K562 (cell line): ENCODE measurements around the gene HGS. TPM values are rescaled to one million over a fixed set of nuclear protein-coding genes. Genes with fewer than 3 reads are reported as not detected.

Source experiments
- CHCHD3 ChIP-seq: fragments of 250-450 bp; sonication (Bioruptor Pico); IDR thresholded peaks from 2 replicates; pipeline ENCODE4 v2.1.2; 2022; ENCODE audit warnings: mild to moderate bottlenecking
- CREBBP ChIP-seq: IDR thresholded peaks from one replicate; pipeline ENCODE4 v1.6.1; 2012; ENCODE audit warnings: low read depth, mild to moderate bottlenecking, control low read depth, inconsistent platforms, low read length
- FOXJ3 ChIP-seq: sonication (generic); formaldehyde crosslinking; IDR thresholded peaks from 2 replicates; pipeline ENCODE4 v1.4.0; 2020; ENCODE audit warnings: mild to moderate bottlenecking, missing genetic modification reagents
- KDM2B ChIP-seq: fragments of 250-450 bp; sonication (Bioruptor Pico); IDR thresholded peaks from 2 replicates; pipeline ENCODE4 v1.8.0; 2021; ENCODE audit warnings: mild to moderate bottlenecking, moderate library complexity
- LCOR ChIP-seq: sonication (generic); formaldehyde crosslinking; IDR thresholded peaks from 2 replicates; pipeline ENCODE4 v1.8.0; 2022; ENCODE audit warnings: mild to moderate bottlenecking, missing genetic modification reagents
- MAX ChIP-seq: sonication (generic); formaldehyde crosslinking; IDR thresholded peaks from 2 replicates; pipeline ENCODE4 v1.9.0; 2022; ENCODE audit warnings: mild to moderate bottlenecking, missing genetic modification reagents
- MNT ChIP-seq, 2 experiments: fragments of 450-650 bp; conservative IDR thresholded peaks; 2 replicates each; pipeline ENCODE4 v1.6.1; 2017; ENCODE audit warnings: mild to moderate bottlenecking in 2 of 2, moderate library complexity in 2 of 2
- NFIC ChIP-seq: fragments of 450-650 bp; IDR thresholded peaks from 2 replicates; pipeline ENCODE4 v1.6.1; 2017; ENCODE audit warnings: mild to moderate bottlenecking, inconsistent platforms
- NFRKB ChIP-seq: fragments of 450-650 bp; IDR thresholded peaks from 2 replicates; pipeline ENCODE4 v1.6.1; 2016; ENCODE audit warnings: low read depth
- PML ChIP-seq: IDR thresholded peaks from 2 replicates; pipeline ENCODE4 v1.6.1; 2012; ENCODE audit warnings: low read length, inconsistent platforms
- RAD51 ChIP-seq: fragments of 450-650 bp; IDR thresholded peaks from 2 replicates; pipeline ENCODE4 v1.7.1; 2016; ENCODE audit warnings: low read depth, mild to moderate bottlenecking, borderline replicate concordance
- SMAD1 ChIP-seq: fragments of 150-350 bp; IDR thresholded peaks from 2 replicates; pipeline ENCODE4 v1.6.1; 2014; ENCODE audit warnings: low read length, low read depth; ENCODE audit not compliant: partially characterized antibody
- SREBF2 ChIP-seq: sonication (generic); formaldehyde crosslinking; IDR thresholded peaks from 2 replicates; pipeline ENCODE4 v1.4.0; 2020; ENCODE audit warnings: mild to moderate bottlenecking, missing genetic modification reagents
- TEAD1 ChIP-seq, 2 experiments: fragments of 450-650 bp in 1 of 2; sonication (generic) in 1 of 2; formaldehyde crosslinking; IDR thresholded peaks; 2 replicates each; pipeline versions ENCODE4 v1.4.0 to v1.8.0; 2020 to 2022; ENCODE audit warnings: mild to moderate bottlenecking in 2 of 2, missing genetic modification reagents in 1 of 2
- TOE1 ChIP-seq, 2 experiments: fragments of 450-650 bp in 1 of 2; sonication (generic) in 1 of 2; formaldehyde crosslinking in 1 of 2; IDR thresholded peaks; 2 replicates each; pipeline versions ENCODE4 v1.7.1 to v1.8.0; 2016 to 2022; ENCODE audit warnings: borderline replicate concordance in 2 of 2, mild to moderate bottlenecking in 2 of 2, antibody characterized with exemption in 1 of 2, inconsistent platforms in 1 of 2, low read depth in 1 of 2, missing genetic modification reagents in 1 of 2, moderate library complexity in 1 of 2
- VEZF1 ChIP-seq: fragments of 200-800 bp; sonication (Bioruptor generic); IDR thresholded peaks from 2 replicates; pipeline ENCODE4 v1.6.1; 2017; ENCODE audit warnings: missing genetic modification characterization, missing compliant biosample characterization
- ZBTB9 ChIP-seq: fragments of 450-650 bp; formaldehyde crosslinking; IDR thresholded peaks from 2 replicates; pipeline ENCODE4 v1.4.0; 2020; ENCODE audit warnings: mild to moderate bottlenecking, moderate library complexity
- ZKSCAN8 ChIP-seq: fragments of 200-800 bp; sonication (Bioruptor generic); IDR thresholded peaks from 2 replicates; pipeline ENCODE4 v1.6.1; 2016; ENCODE audit warnings: missing genetic modification characterization, missing compliant biosample characterization
- ZNF146 ChIP-seq: IDR thresholded peaks from one replicate; pipeline ENCODE4 v1.6.1; 2018; ENCODE audit warnings: missing compliant biosample characterization; ENCODE audit not compliant: unreplicated experiment
- ZNF212 ChIP-seq: fragments of 450-650 bp; formaldehyde crosslinking; IDR thresholded peaks from 2 replicates; pipeline ENCODE4 v1.4.0; 2020; ENCODE audit warnings: mild to moderate bottlenecking
- ZNF282 ChIP-seq: sonication (generic); formaldehyde crosslinking; IDR thresholded peaks from 2 replicates; pipeline ENCODE4 v1.8.1; 2023; ENCODE audit warnings: missing genetic modification reagents
- ZNF740 ChIP-seq, 3 experiments: fragments of 200-800 bp in 1 of 3; sonication (Bioruptor generic) in 1 of 3; sonication (generic) in 1 of 3; formaldehyde crosslinking in 1 of 3; IDR thresholded peaks; 2 replicates each; pipeline versions ENCODE4 v1.6.1 to v1.8.0; 2016 to 2022; ENCODE audit warnings: mild to moderate bottlenecking in 2 of 3, missing compliant biosample characterization in 2 of 3, missing genetic modification characterization in 2 of 3, missing genetic modification reagents in 1 of 3
- polyA plus RNA-seq, 8 experiments: library from polyadenylated mRNA; depleted of rRNA in 4 of 8; stranded (reverse) in 5 of 8; unstranded in 3 of 8; fragments of >200 nt; fragmentation: Nextera tagmentation in 2 of 8; fragmentation: Illumina TruSeq in 1 of 8; extraction: Ambion mirVana in 2 of 8; extraction: Trizol in 1 of 8; gene quantifications; 2 replicates each; pipeline versions ENCODE4 v1.2.1 to v1.2.3, GENCODE V29; 2011 to 2014; ENCODE audit warnings: inconsistent platforms in 1 of 8, missing spikeins in 1 of 8
- total RNA-seq, 7 experiments: library from RNA; depleted of rRNA in 6 of 7; stranded (reverse); fragments of >200 nt in 6 of 7; fragmentation: Illumina TruSeq in 2 of 7; extraction: Trizol in 2 of 7; gene quantifications; 2 replicates each; pipeline versions ENCODE4 v1.2.1 to v1.2.3, GENCODE V29; 2011 to 2021; ENCODE audit warnings: low replicate concordance in 1 of 7

The HGS gene
- total and polyA plus RNA-seq, 9 of the 15 experiments (the other 6 are each of a cell fraction or from before 2014, with no cell fraction given): 3.9 to 176 (median 77.1) TPM

GRCh38 chr17:81684442-81684911 lies 666 bp downstream of the HGS start (continued):
- no peak for TF ChIP-seq TOE1 (IDR thresholded peaks at IDR 0.05; ENCODE audit: borderline replicate concordance)
- TF ChIP-seq TOE1 (CRISPR knock-in tag; IDR thresholded peaks at IDR 0.05; ENCODE audit: borderline replicate concordance, low read depth): no peak
- TF ChIP-seq PML: no peak
- 0 out of 2 replicates have a peak, but pooled peaks have one; percentile 22 for TF ChIP-seq ZNF740 (CRISPR knock-in tag; IDR thresholded peaks at IDR 0.05)
- no peak for TF ChIP-seq ZNF740 (tag; IDR thresholded peaks at IDR 0.05)
- TF ChIP-seq ZNF212: no peak
- no peak for TF ChIP-seq SMAD1
- TF ChIP-seq SREBF2 (CRISPR knock-in tag): no peak
- 0 out of 4 replicates have a peak, but pooled peaks of 1 of the 2 experiments have one; percentile 42 for TF ChIP-seq TEAD1 (CRISPR knock-in tag; IDR thresholded peaks at IDR 0.05)
- no peak for TF ChIP-seq ZBTB9 (CRISPR knock-in tag)
- TF ChIP-seq VEZF1 (CRISPR knock-in tag): no peak
- peak; percentile 81 to 88 for TF ChIP-seq MNT (conservative IDR thresholded peaks at IDR 0.05)
- TF ChIP-seq ZKSCAN8 (CRISPR knock-in tag): no peak
- no peak for TF ChIP-seq LCOR (CRISPR knock-in tag)
- TF ChIP-seq CHCHD3 (CRISPR knock-in tag): no peak
- no peak for TF ChIP-seq KDM2B
- 0 out of 2 replicates have a peak, but pooled peaks have one; percentile 30 for TF ChIP-seq ZNF282 (CRISPR knock-in tag)
- TF ChIP-seq ZNF146: no peak
- TF ChIP-seq NFIC: no peak
- 0 out of 2 replicates have a peak, but pooled peaks have one; percentile 55 for TF ChIP-seq NFRKB
- TF ChIP-seq FOXJ3: no peak
- TF ChIP-seq MAX (CRISPR knock-in tag): peak; percentile 97
- TF ChIP-seq CREBBP: no peak
- TF ChIP-seq RAD51: 0 out of 2 replicates have a peak, but pooled peaks have one; percentile 8
